Mammary epithelial cell (primary cell): Measurements from ENCODE around the gene GOT1.

Experiments
- CTCF ChIP-seq, 2 donors: IDR thresholded peaks in 1 of 2; conservative IDR thresholded peaks in 1 of 2; 2 replicates each; pipeline ENCODE4 v1.5.1; 2011 to 2012; ENCODE audit warnings: inconsistent platforms in 2 of 2, low read length in 2 of 2, mild to moderate bottlenecking in 2 of 2, control low read depth in 1 of 2, low read depth in 1 of 2; ENCODE audit not compliant: insufficient read depth in 1 of 2; ENCODE audit errors: extremely low read depth in 1 of 2
- EZH2 ChIP-seq: IDR thresholded peaks from 2 replicates; pipeline ENCODE4 v1.6.1; 2012; ENCODE audit warnings: low read length, inconsistent platforms, borderline replicate concordance

GRCh38 chr10:99443500-99443899 lies 13.1 kb upstream of the GOT1 start:
- no peak for TF ChIP-seq CTCF (conservative IDR thresholded peaks at IDR 0.05 in 1 of 2, IDR thresholded peaks at IDR 0.05 in 1 of 2; ENCODE audit: extremely low read depth in 1 of 2, insufficient read depth in 1 of 2, low read depth in 1 of 2, low read length in 2 of 2)
- no peak for TF ChIP-seq EZH2
